Esophagus squamous epithelium (tissue), 5 donors: Measurements from ENCODE around the gene PRSS36. TPM values are rescaled to one million over a fixed set of nuclear protein-coding genes. Genes with fewer than 3 reads are reported as not detected.

Experiments used
- DNase-seq: peaks from one replicate; lab custom pipeline; 2025; lab: John Stamatoyannopoulos, UW
- H3K27ac ChIP-seq, 4 donors: fragments of 200-600 bp; sonication (generic); one replicate each; pipeline ENCODE4 v1.5.1; 2016 to 2019; ENCODE audit warnings: mild to moderate bottlenecking in 1 of 4
- H3K27me3 ChIP-seq, 4 donors: fragments of 200-600 bp; sonication (generic); 1 replicate in 3 of 4; 2 replicates in 1 of 4; pipeline versions ENCODE4 v1.5.1 to v1.6.0; 2017 to 2021; ENCODE audit warnings: antibody characterized with exemption in 1 of 4
- H3K36me3 ChIP-seq, 3 donors: fragments of 200-600 bp; sonication (generic); one replicate each; pipeline ENCODE4 v1.5.1; 2016 to 2019
- H3K4me1 ChIP-seq, 3 donors: fragments of 200-600 bp; sonication (generic); one replicate each; pipeline ENCODE4 v1.5.1; 2017 to 2019
- H3K4me3 ChIP-seq, 4 donors: fragments of 200-600 bp; sonication (generic); 1 replicate in 3 of 4; 2 replicates in 1 of 4; pipeline ENCODE4 v1.5.1; 2016 to 2019; ENCODE audit warnings: mild to moderate bottlenecking in 2 of 4, moderate library complexity in 1 of 4
- H3K9me3 ChIP-seq, 3 donors: fragments of 200-600 bp; sonication (generic); one replicate each; pipeline ENCODE4 v1.5.1; 2016 to 2019
- POLR2A ChIP-seq, 4 donors: fragments of 450-650 bp; IDR thresholded peaks; one replicate each; pipeline ENCODE4 v1.6.1; 2017; ENCODE audit warnings: antibody characterized with exemption in 4 of 4, mild to moderate bottlenecking in 4 of 4, moderate library complexity in 3 of 4
- WGBS, 2 donors: methylation state at CpG; one replicate each; pipeline ENCODE4 v1.1.5; 2018; 5-methylcytosine and 5-hydroxymethylcytosine counted together
- intact Hi-C: fragments of 100-400 bp; cut with DNase I; formaldehyde crosslinking; loops from one replicate; pipeline ENCODE4 v1.15.0; 2022
- total RNA-seq, 4 donors: library from RNA; depleted of rRNA; stranded (reverse); fragments of >200 nt; gene quantifications; one replicate each; pipeline ENCODE4 v1.1.0, GENCODE V29; 2016
- TF ChIP-seq, protein P1 (sequence below), 6 experiments: fragments of 450-650 bp in 4 of 6; fragments of 200-600 bp in 2 of 6; sonication (generic) in 2 of 6; IDR thresholded peaks; one replicate each; pipeline ENCODE4 v1.5.1; 2016 to 2019; ENCODE audit warnings: antibody characterized with exemption in 6 of 6, mild to moderate bottlenecking in 4 of 6, moderate library complexity in 4 of 6
- donor health status: DM: yes; HTN: yes; CAD: no.

Gene PRSS36
- total RNA-seq, 4 donors from 2014 or later, result 0.38 to 4.2 (median 1.9) TPM

DNA sequence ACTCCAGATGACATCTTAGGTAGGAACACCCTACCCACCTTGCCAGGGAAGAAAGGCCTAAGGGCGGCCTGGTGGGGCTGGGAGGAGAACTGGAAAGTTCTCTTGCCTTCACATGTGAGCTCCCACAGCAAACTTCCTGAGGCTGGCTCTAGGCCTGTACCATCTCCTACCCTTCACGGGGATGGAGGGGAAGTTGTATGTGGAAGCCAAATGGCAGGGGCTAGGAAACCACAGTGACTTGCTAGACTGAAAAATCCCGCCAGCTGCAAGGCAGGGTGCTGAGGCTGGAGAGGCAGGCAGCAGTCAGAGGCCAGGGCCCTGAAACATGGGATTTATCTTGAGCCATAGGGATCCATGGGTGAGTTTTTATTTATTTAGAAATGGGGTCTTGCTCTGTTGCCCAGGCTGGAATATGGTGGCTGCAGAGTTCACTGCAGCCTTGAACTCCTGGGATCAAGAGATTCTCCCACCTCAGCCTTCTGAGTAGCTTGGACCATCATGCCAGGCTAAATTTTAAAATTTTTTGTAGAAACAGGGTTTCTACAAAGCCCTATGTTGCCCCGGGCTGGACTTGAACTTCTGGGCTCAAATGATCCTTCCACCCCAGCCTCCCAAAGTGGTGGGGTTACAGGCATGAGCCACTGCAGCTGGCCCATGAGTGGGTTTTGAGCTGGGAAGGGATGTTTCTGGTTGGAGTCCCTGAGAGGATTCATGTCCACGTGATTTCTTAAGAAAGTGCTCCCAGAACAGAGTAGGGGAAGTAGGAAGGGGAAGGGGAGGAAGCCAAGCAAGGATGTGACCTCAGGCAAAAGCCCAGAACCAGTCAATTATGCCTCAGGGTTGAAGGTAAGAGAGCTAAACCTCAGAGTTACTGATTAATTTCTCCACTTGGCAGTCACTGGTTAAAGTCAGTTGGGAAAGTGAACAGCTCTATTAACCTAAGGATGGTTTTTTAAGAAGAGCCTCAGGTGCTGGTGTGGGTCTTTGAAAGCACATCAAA is 36.4 kb downstream of the PRSS36 start:
- no peak for TF ChIP-seq POLR2A (IDR thresholded peaks at IDR 0.05)
- TF ChIP-seq, protein P1, sequence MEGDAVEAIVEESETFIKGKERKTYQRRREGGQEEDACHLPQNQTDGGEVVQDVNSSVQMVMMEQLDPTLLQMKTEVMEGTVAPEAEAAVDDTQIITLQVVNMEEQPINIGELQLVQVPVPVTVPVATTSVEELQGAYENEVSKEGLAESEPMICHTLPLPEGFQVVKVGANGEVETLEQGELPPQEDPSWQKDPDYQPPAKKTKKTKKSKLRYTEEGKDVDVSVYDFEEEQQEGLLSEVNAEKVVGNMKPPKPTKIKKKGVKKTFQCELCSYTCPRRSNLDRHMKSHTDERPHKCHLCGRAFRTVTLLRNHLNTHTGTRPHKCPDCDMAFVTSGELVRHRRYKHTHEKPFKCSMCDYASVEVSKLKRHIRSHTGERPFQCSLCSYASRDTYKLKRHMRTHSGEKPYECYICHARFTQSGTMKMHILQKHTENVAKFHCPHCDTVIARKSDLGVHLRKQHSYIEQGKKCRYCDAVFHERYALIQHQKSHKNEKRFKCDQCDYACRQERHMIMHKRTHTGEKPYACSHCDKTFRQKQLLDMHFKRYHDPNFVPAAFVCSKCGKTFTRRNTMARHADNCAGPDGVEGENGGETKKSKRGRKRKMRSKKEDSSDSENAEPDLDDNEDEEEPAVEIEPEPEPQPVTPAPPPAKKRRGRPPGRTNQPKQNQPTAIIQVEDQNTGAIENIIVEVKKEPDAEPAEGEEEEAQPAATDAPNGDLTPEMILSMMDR (IDR thresholded peaks at IDR 0.05), result no peak
- no peaks in the 10 kb centered on the region for H3K27me3 ChIP-seq
- DNase-seq, result no peak
- peaks cover 28 to 89% (median 32%) of the 10 kb centered on the region in 3 donors for H3K4me1 ChIP-seq
- peak overlapping the region; percentile 20 to 86 (median 76) for H3K27ac ChIP-seq
- H3K9me3 ChIP-seq, result no peaks in the 10 kb centered on the region
- H3K4me3 ChIP-seq, result no peak overlapping the region
- intact Hi-C loops, result no loop called here
- 46 to 57% methylated on average over 3 to 4 of the region's 5 CpGs for WGBS, 2 donors
- peaks cover 17 to 36% (median 22%) of the 10 kb centered on the region in 3 donors for H3K36me3 ChIP-seq

GRCh38 chr16:31112711-31113110 is 37.2 kb downstream of the PRSS36 start:
- intact Hi-C loops, result no loop called here
- WGBS, 2 donors, result 17 to 49% methylated on average over 2 of the region's 2 CpGs
- TF ChIP-seq, protein P1 (IDR thresholded peaks at IDR 0.05), result no peak
- no peak for TF ChIP-seq POLR2A (IDR thresholded peaks at IDR 0.05)
- Histone ChIP-seq H3K27me3 (no peaks in the 10 kb centered on the region), H3K36me3 (peaks cover 17 to 36% (median 22%) of the 10 kb centered on the region in 3 donors), H3K27ac (peak overlapping the region; percentile 20 to 86 (median 76)), H3K9me3 (no peaks in the 10 kb centered on the region), H3K4me1 (peaks cover 24 to 91% (median 32%) of the 10 kb centered on the region in 3 donors), H3K4me3 (no peak overlapping the region)
- no peak for DNase-seq

- H3K4me1 ChIP-seq, result peaks cover 24 to 91% (median 32%) of the 10 kb centered on the region in 3 donors
- H3K9me3 ChIP-seq, result no peaks in the 10 kb centered on the region
- peak overlapping the region in 3 of 4 donors; percentile 67 to 86 (median 85) for H3K27ac ChIP-seq
- WGBS, 2 donors, result 67 to 90% methylated on average over 1 to 2 of the region's 23 CpGs
- intact Hi-C loops, result no loop called here
- TF ChIP-seq, protein P1 (IDR thresholded peaks at IDR 0.05), result no peak
- no peak for TF ChIP-seq POLR2A (IDR thresholded peaks at IDR 0.05)
- peaks cover 17 to 36% (median 22%) of the 10 kb centered on the region in 3 donors for H3K36me3 ChIP-seq
- no peaks in the 10 kb centered on the region for H3K27me3 ChIP-seq
- no peak for DNase-seq
- H3K4me3 ChIP-seq, result no peak overlapping the region
Measured at GRCh38 chr16:31111881-31112466, 37.9 kb downstream of the PRSS36 start.

DNA sequence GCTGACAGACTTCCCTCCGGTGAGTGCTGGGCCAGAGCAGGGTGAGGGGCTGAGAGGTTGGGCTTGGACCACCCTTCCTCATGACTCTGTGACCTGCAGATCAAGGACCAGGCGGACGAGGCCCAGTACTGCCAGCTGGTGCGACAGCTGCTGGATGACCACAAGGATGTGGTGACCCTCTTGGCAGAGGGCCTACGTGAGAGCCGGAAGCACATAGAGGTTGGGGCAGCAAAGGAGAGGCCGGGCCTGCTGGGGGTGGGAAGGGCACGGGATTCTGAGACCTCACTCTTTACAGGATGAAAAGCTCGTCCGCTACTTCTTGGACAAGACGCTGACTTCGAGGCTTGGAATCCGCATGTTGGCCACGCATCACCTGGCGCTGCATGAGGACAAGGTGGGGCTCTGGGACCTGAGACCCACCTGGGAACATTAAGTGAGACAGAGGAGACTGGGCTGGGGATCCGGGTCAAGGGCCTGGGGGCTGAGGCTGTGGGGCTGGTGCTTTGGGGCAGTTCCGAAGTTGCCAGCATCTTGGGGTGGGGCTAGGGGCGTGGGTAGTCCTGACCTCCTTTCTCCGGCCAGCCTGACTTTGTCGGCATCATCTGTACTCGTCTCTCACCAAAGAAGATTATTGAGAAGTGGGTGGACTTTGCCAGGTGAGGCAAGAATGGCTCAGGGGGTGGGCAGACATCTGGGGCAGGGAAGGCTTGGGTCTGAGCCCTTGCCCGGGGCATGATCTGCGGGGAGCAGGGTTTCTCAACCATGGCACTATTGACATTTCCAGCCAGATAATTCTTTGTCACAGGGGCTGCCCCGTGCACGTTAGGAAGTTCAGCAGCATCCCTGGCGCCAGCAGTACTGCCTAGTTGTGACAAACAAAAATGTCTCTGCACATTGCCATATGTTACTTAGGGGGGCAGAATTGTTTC is 39.5 kb downstream of the PRSS36 start:
- Histone ChIP-seq H3K27me3 (no peaks in the 10 kb centered on the region), H3K36me3 (peaks cover 17 to 36% (median 22%) of the 10 kb centered on the region in 3 donors), H3K27ac (no peak overlapping the region), H3K4me3 (no peak overlapping the region), H3K9me3 (no peaks in the 10 kb centered on the region), H3K4me1 (peaks cover 19 to 83% (median 33%) of the 10 kb centered on the region in 3 donors)
- intact Hi-C loops, result no loop called here
- DNase-seq, result no peak
- no peak for TF ChIP-seq POLR2A (IDR thresholded peaks at IDR 0.05)
- TF ChIP-seq, protein P1 (IDR thresholded peaks at IDR 0.05), result no peak
- WGBS, 2 donors, result 78 to 86% methylated on average over 1 to 15 of the region's 26 CpGs
